NCI-H2081 treated with DMSO at 0.1 percent for 48 hours (cell line): Measurements from ENCODE around the gene TNFRSF11A.

Experiments used
- DNase-seq: peaks from one replicate; lab custom pipeline; 2025; lab: John Stamatoyannopoulos, UW

The TNFRSF11A gene

DNA sequence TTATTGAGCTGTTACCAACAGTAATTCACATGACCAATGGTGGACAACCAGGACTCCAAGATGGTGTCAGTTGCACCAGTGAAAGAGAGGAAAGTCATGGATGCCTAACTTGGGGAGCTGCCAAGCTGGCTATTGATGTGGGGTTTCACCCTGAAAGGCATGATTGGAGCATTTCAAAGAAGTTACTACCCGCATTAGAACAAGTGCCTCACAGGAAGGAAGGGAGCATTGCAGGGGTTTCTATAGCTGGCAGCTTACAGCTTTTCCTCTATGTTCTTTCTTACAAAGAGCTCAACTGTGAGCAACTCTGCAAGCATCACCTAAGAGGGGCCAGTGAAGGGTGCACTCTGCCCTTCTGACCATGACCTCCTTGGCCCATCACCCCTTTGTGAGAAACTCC, 93.1 kb downstream of the TNFRSF11A start:
- no peak for DNase-seq

DNA sequence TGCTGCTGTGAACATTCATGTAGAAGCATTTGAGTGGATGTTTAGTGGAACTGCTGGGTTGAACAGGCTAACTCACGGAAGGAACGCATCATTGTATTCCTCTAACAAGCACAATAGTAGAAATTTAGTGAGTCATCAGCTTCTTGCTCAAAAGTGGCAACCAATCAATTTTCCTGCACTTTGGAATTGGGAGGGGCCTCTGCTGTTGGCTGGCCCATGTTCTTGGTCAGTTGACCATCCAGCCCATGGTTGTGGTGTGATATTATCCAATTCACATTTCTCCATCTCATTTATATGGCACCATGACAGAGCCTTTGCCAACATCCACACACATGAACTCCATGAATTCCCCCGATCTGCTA, 95.0 kb downstream of the TNFRSF11A start:
- DNase-seq: no peak

DNA sequence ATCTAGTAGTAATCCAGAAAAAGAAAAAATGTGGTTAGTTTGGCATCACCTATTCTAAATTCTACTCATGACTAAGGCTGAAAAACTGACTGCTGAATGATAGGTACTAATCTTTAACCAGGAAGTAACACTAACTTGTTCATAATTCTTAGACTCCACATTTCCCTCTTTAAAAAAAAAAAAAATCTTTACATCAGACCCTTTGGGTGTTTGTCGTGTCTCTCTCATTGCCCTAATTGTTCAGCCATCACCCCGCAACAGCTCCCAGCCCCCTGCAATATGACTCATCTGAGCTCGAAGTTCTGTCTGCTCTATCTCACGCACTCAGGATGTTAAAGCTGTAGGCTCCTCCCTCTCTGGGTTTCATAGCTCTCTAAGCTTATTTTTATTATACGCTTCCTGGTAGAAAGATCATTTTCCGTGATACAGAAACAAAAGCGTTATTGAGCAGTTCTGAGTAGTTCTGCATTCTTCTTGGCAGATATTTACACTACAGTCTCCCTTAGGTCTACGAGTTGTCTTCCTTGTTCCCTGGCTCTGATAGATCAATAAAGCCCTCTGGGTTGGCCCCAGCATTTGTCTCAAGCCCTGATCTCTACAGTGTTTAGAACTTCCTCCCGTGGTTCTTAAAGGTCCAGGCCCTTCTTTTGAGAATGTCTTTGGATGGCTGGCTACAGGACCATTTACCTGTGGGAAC, 95.6 kb downstream of the TNFRSF11A start:
- DNase-seq: no peak

DNA sequence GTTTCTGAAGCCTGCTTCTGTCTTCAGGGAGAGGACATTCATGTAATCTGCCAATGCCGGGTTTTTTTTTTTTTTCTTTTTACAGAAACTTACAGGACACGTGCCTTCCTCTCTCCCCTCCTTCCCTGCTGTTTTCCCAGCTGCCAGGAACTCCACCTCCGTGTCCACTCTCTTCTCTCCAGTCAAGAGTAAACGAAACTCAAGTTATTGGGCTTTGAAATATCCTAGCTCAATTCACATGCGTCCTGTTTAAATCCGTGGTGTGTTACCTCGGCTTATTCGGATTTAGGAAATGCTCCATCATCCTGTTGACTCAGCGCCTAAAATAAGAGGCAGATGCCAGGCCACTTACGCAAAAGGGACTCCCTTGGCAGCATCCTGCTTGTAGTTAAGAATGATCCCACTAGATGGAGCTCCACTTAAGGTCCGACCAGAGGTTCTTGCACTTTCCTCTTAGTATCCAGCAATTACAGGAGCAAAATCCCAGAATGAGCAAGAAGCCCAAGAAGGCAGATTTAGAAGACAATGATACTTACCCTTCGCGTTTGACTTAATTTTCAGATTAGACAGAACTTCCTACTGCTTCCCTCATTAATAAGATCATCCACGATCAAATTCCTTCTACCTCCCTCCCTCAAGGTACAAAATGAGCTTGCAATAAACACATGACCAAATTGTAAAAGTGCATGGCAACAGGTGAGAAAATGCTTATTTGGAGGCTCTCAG, 100.5 kb downstream of the TNFRSF11A start:
- DNase-seq: peak; percentile 65

DNA sequence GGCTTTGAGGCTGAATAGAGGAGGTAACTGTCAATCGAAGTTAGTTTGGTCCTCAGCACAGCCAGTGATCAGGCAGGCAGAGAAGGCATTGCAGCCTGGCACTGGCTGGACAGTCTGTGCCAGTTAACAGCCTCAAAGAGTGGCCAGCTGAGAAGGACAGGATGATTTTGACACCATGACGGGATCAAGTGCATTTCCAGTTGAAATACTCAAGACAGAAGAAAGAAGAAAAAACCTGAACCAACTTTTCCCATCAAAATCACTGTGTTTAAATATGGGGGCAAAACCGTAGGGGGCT, 101.0 kb downstream of the TNFRSF11A start:
- DNase-seq: no peak

DNA sequence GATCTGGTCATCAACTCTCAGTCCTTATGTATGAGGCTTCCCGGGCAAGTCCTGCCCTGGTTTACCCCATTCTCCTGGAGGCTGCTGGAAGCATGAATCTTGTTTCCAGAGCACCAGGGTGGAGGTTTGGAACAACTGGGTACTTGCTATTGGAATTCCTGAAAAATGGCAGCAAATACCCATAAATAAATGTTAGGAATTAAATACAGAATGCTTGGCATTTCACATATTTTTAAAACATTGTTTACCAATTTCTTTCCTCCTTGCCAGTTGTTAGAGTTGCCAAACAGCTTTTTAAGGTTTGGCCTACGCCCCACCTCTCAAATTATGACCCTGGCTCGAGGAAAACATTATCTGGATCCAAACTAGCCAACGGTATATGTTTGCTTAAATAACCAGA, 107.1 kb downstream of the TNFRSF11A start:
- no peak for DNase-seq

DNA sequence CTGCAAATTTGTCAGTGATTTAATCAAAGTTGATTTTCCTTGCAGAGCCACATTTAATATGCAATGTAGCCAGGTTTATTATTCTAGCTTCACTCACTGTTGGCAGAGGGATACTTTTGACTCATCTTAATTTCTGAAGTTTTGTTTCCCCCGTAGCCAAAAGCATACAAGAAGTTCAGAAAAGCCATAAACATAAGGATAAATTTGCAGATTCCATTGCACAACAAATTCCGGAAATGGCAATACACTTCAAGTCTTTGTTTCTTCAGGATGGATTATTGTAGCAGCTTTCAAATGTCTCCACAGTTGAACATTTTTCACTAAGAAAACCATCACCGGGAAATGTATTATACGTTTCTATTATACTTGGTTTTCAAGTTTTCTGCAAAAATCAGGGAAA, 109.7 kb downstream of the TNFRSF11A start:
- no peak for DNase-seq

DNA sequence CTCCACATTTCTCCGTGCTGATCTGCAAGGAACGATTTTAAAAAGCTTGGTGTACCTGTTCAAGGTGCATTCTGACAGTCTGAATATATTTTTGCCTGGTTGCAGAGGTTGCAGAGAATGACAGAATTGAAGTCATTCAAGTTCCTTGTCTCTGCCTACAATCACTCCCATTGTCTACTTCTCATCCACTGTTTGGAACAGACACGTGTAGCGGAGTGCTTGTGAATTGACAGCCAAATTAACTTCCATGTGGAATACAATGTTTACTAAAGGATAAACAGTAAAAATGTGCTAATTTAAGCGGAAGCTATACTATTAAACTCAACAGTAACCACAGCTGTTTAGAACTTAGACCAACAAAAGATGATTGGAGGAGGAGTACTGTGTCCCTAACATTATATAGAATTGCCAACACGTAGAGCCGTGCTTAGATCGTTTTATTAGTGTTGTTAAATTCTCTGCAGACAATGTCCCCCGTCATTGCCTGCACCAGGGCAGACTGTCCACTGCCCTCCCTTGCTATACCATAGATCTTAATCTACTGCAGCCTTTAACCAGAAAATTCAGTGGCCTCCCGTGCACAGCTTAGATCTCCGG, 110.4 kb downstream of the TNFRSF11A start:
- no peak for DNase-seq

DNA sequence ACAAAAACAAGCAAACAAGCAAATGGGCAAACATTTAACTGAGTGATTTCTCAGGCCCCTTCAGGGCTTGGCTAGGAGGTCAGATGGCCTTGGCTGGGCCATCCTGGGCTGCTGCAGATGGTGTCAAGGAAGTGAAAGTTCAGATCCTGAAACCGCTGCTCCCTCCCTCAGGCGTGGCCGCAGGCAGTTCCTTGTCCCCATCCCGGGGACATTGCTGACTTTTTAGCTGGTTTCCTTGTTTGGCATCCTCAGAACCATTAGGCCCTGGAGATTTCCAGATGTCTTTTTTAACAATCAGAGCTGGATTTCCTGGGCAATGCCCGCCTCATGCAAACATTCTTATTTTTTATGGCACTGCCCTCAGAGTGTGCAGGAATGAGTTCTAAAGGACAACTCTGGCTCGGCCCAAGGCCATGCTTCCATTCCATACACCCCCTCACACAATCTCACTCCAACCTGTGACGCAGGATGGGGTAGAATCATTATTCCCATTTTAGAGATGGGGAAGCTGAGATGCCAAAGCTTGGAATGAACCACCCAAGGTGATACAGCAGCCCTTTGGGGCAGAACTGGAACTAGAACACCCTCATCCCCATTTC, 111.6 kb downstream of the TNFRSF11A start:
- DNase-seq: no peak

DNA sequence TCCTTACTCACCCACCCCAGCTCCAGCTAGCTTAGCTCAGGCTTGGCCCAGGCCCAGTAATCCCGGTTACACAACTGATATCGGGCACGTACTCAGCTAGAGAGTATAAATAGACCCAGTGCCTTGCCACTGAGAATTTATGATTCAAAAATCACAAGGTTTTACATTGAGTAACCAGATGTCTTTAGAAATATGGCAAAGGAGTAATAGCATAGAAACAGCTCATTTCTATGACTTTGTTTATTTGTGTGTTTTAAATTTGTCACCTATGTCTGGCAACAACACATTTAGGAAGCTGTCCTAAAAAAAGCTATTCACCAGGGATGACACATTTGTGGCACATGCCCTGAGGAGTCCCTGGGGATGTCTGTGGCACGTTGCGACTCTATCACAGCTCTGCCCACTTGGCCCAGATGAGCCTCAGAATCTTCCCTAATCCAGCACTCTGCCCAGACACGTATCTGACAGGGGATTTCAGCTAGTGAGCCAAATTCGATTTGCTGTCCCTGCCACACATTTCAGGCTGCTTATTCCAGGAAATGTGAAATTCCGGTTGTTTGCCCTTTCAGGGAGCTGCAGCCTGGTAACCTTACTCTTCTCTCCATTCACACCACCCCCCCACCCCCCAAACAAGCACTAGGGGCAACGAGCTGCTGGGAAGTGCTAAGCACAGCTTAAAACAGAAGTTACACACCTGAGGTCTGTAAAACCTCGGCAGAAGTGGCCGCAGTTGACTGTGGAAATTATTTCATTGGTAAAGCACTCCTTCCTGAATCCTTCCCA, 112.3 kb downstream of the TNFRSF11A start:
- DNase-seq: no peak

DNA sequence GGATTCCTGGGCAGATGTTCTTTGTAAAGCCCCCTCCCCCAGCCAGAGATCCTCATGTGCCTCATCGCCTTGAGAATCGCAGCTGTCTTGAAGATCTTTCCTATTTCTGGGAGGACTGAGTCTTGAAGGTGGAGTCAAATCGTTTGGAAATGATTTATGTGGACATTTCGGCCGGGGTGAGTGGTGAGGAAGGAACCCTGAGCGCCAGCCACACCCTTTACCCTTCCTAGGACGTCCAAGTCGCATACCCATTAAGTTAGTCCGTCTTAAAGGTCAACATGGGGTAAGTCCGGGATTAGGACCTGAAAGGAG, 112.9 kb downstream of the TNFRSF11A start:
- DNase-seq: no peak

DNA sequence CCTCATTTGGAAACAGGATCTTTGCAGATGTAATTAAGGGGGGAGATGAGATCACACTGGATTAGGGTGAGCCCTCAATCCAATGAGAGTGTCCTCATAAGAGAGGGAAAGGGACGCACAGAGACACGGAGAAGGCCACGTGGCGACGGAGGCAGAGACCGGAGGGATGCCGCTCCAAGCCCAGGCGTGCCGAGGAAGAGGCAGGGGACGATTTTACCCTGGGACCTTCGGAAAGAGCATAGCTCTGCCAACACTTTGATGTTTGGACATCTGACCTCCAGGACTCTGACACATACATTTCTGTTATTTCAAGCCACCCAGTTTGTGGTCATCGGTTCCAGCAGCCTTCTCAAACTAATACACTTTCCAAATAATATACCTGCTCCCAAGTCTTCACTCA, 113.3 kb downstream of the TNFRSF11A start:
- no peak for DNase-seq

DNA sequence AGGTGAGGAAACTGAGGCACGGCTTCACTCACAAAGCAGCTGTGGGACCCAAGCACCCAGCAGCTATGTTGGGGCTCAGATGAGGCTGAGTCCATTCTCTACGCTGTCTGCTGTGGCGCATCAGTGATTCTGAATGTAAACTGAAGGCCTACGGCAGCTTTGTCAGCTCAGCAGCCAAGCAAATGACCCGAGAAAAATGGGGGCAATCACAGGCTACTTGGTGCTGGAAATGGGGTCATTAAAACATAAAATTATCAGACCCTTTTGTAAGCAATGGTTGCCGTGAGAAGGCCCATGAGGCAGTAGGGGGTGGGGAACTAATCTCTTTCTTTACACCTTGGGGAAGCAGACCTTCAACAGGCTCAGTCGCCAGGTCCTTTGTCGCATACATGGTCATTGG, 113.8 kb downstream of the TNFRSF11A start:
- DNase-seq: no peak
